HG02973 (cell line): Measurements from ENCODE around the gene TMEM132E.

ENCODE experiments used
- ATAC-seq: cut with Tn5 transposase; IDR thresholded peaks from one replicate; pipeline ENCODE4 v1.9.1; 2021; ENCODE audit warnings: moderate library complexity; ENCODE audit not compliant: unreplicated experiment

The TMEM132E gene

GRCh38 chr17:34626121-34626681 lies 46.8 kb downstream of the TMEM132E start:
- no peak for ATAC-seq

GRCh38 chr17:34628879-34629278 lies 49.5 kb downstream of the TMEM132E start:
- ATAC-seq, result no peak

GRCh38 chr17:34633351-34633750 lies 54.0 kb downstream of the TMEM132E start:
- ATAC-seq, result no peak

- no peak for ATAC-seq
These were observed 54.4 kb downstream of the TMEM132E start for GRCh38 chr17:34633760-34634159.

- ATAC-seq, result no peak
These were observed 55.3 kb downstream of the TMEM132E start for GRCh38 chr17:34634551-34635160.

GRCh38 chr17:34635876-34636275 lies 56.5 kb downstream of the TMEM132E start:
- ATAC-seq, result no peak

GRCh38 chr17:34637041-34637547 lies 57.7 kb downstream of the TMEM132E start:
- ATAC-seq, result no peak

- no peak for ATAC-seq
These were observed 58.5 kb downstream of the TMEM132E start for GRCh38 chr17:34637548-34638525.

- ATAC-seq, result no peak
These were observed 59.3 kb downstream of the TMEM132E start for GRCh38 chr17:34638526-34639260.

GRCh38 chr17:34639706-34640425 lies 60.5 kb downstream of the TMEM132E start:
- no peak for ATAC-seq

GRCh38 chr17:34641368-34641767 lies 62.0 kb downstream of the TMEM132E start:
- no peak for ATAC-seq

- no peak for ATAC-seq
These were observed 65.7 kb downstream of the TMEM132E start for GRCh38 chr17:34644941-34645550.

GRCh38 chr17:34645594-34645993 lies 66.2 kb downstream of the TMEM132E start:
- ATAC-seq, result no peak

GRCh38 chr17:34647511-34647910 lies 68.1 kb downstream of the TMEM132E start:
- ATAC-seq, result no peak

- ATAC-seq, result no peak
These were observed 70.8 kb downstream of the TMEM132E start for GRCh38 chr17:34650051-34650750.

- ATAC-seq, result no peak
These were observed 72.0 kb downstream of the TMEM132E start for GRCh38 chr17:34651402-34651811.

GRCh38 chr17:34652021-34652555 lies 72.7 kb downstream of the TMEM132E start:
- no peak for ATAC-seq

GRCh38 chr17:34653511-34653910 lies 74.1 kb downstream of the TMEM132E start:
- ATAC-seq, result no peak
